Astrocyte of the spinal cord (primary cell): Measurements from ENCODE around the gene ESYT1.

Experiments used
- DNase-seq: peaks from one replicate; pipeline ENCODE4 v3.0.0; 2011; ENCODE audit warnings: low read depth, low spot score
- H3K4me3 ChIP-seq: 2 replicates; pipeline ENCODE4 v1.5.1; 2011; ENCODE audit warnings: low read depth, mild to moderate bottlenecking, low read length, moderate library complexity
- CTCF ChIP-seq: IDR thresholded peaks from 2 replicates; pipeline ENCODE4 v1.5.1; 2012; ENCODE audit warnings: low read depth, mild to moderate bottlenecking, low read length, inconsistent platforms
- in situ Hi-C: cut with HindIII; loops from 2 replicates; pipeline ENCODE4 v1.10.0; 2017; ENCODE audit warnings: low sequenced_read_pairs

The ESYT1 gene

GRCh38 chr12:56190695-56191155, 62.7 kb downstream of the ESYT1 start:
- H3K4me3 ChIP-seq: peak overlapping the region; percentile 77
- DNase-seq: no peak
- in situ Hi-C loops: no loop called here
- TF ChIP-seq CTCF: no peak

- DNase-seq: no peak
- no peak for TF ChIP-seq CTCF
- in situ Hi-C loops: no loop called here
- no peak overlapping the region for H3K4me3 ChIP-seq
Observed at GRCh38 chr12:56192582-56192981, 64.5 kb downstream of the ESYT1 start.

- peak; percentile 74 for TF ChIP-seq CTCF
- in situ Hi-C loops: no loop called here
- no peak overlapping the region for H3K4me3 ChIP-seq
- peak; percentile 89 for DNase-seq
Observed at GRCh38 chr12:56193025-56193578, 65.0 kb downstream of the ESYT1 start.
